H7 (cell line): ENCODE data around the gene CEP41. TPM values are rescaled to one million over a fixed set of nuclear protein-coding genes. Genes with fewer than 3 reads are reported as not detected.

Experiments
- DNase-seq: peaks from one replicate; pipeline ENCODE4 v3.0.0; 2012
- H3K27me3 ChIP-seq: 2 replicates; pipeline ENCODE4 v1.6.0; 2011; ENCODE audit warnings: mild to moderate bottlenecking, low read length; ENCODE audit not compliant: control insufficient read depth, insufficient read depth
- H3K36me3 ChIP-seq: replicated peaks from 2 replicates; pipeline ENCODE4 v1.5.1; 2011; ENCODE audit warnings: low read length; ENCODE audit not compliant: control insufficient read depth, insufficient read depth
- H3K4me3 ChIP-seq: 2 replicates; pipeline ENCODE4 v1.5.1; 2011; ENCODE audit warnings: low read depth, mild to moderate bottlenecking, control low read depth, low read length, moderate library complexity; ENCODE audit not compliant: insufficient read depth
- total RNA-seq: library from RNA; depleted of rRNA; stranded (reverse); fragments of >200 nt; shearing (Covaris generic); gene quantifications from 2 replicates; pipeline ENCODE4 v1.2.3, GENCODE V29; 2014; rRNA removed

CEP41 gene
- 6.9 and 8.1 TPM in 2 replicates for total RNA-seq

- peak; percentile 96 for DNase-seq
- Histone ChIP-seq H3K4me3 (peak within 1 kb of the TSS; percentile 71), H3K27me3 (no peaks in the 10 kb centered on the region), H3K36me3 (no peaks in the 10 kb centered on the region)
These were observed at the start of gene CEP41 for GRCh38 chr7:130440527-130441365. Gene CEP41, minus strand, starts transcription at chr7:130441016. Its CDS starts 50 bp downstream, at chr7:130440966.

- peak; percentile 56 for DNase-seq
- peaks cover 11% of the 10 kb centered on the region for H3K27me3 ChIP-seq
- H3K36me3 ChIP-seq: no peaks in the 10 kb centered on the region
- H3K4me3 ChIP-seq: peak overlapping the region; percentile 46
These were observed 49.5 kb upstream of the CEP41 start for GRCh38 chr7:130490311-130490791.

- DNase-seq: peak; percentile 23
- Histone ChIP-seq H3K4me3 (no peak overlapping the region), H3K27me3 (peaks cover 11% of the 10 kb centered on the region), H3K36me3 (no peaks in the 10 kb centered on the region)
These were observed 48.5 kb upstream of the CEP41 start for GRCh38 chr7:130489140-130489983.

- Histone ChIP-seq H3K27me3 (peaks cover 11% of the 10 kb centered on the region), H3K4me3 (no peak overlapping the region), H3K36me3 (no peaks in the 10 kb centered on the region)
- no peak for DNase-seq
These were observed 47.8 kb upstream of the CEP41 start for GRCh38 chr7:130488392-130489139.

- Histone ChIP-seq H3K27me3 (peaks cover 1% of the 10 kb centered on the region), H3K4me3 (peak overlapping the region; percentile 78), H3K36me3 (no peaks in the 10 kb centered on the region)
- DNase-seq: no peak
These were observed 46.2 kb upstream of the CEP41 start for GRCh38 chr7:130486954-130487436.

- peak; percentile 95 for DNase-seq
- Histone ChIP-seq H3K4me3 (peak overlapping the region; percentile 78), H3K36me3 (no peaks in the 10 kb centered on the region), H3K27me3 (peaks cover under 1% of the 10 kb centered on the region; the same call in 1 of the 2 replicates)
These were observed 45.5 kb upstream of the CEP41 start for GRCh38 chr7:130486114-130486953.

GRCh38 chr7:130485734-130486113 lies 44.9 kb upstream of the CEP41 start:
- no peak for DNase-seq
- H3K4me3 ChIP-seq: peak overlapping the region; percentile 78; the same call in 1 of the 2 replicates
- no peaks in the 10 kb centered on the region for H3K36me3 ChIP-seq
- H3K27me3 ChIP-seq: no peaks in the 10 kb centered on the region

GRCh38 chr7:130483031-130483430 lies 42.2 kb upstream of the CEP41 start:
- Histone ChIP-seq H3K27me3 (no peaks in the 10 kb centered on the region), H3K4me3 (no peak overlapping the region), H3K36me3 (no peaks in the 10 kb centered on the region)
- DNase-seq: no peak

- Histone ChIP-seq H3K36me3 (no peaks in the 10 kb centered on the region), H3K4me3 (no peak overlapping the region), H3K27me3 (no peaks in the 10 kb centered on the region)
- no peak for DNase-seq
These were observed 41.1 kb upstream of the CEP41 start for GRCh38 chr7:130481898-130482297.

GRCh38 chr7:130479716-130480400 lies 39.0 kb upstream of the CEP41 start:
- no peaks in the 10 kb centered on the region for H3K36me3 ChIP-seq
- H3K27me3 ChIP-seq: no peaks in the 10 kb centered on the region
- H3K4me3 ChIP-seq: no peak overlapping the region
- no peak for DNase-seq

- Histone ChIP-seq H3K36me3 (no peaks in the 10 kb centered on the region), H3K27me3 (no peaks in the 10 kb centered on the region), H3K4me3 (no peak overlapping the region)
- DNase-seq: no peak
These were observed 38.2 kb upstream of the CEP41 start for GRCh38 chr7:130478991-130479390.

GRCh38 chr7:130476297-130477150 lies 35.7 kb upstream of the CEP41 start:
- H3K36me3 ChIP-seq: no peaks in the 10 kb centered on the region
- H3K27me3 ChIP-seq: no peaks in the 10 kb centered on the region
- DNase-seq: no peak
- H3K4me3 ChIP-seq: no peak overlapping the region
